Measurements from ENCODE around the gene TACC2.

The TACC2 gene

DNA sequence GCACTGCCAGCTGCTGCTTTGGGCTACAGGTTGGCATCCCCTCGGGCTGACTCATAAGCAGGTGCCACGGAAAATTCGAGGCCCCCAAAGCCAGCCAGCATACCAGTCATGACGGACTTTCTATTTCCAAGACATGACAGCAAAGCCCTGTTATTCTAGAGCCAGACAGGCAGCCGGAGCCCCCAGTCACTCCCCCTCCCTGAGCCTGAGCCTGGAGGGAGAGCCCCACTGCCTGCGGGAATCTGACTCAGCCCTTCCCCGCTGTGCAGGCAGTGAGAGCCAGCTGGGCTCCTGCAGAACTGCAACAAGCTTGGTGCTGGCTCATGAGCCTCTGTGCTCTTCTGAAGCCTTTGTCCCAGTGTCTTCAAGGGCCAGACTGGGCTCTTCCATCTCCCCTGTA lies 297.9 kb downstream of the TACC2 start:
- no peak overlapping the region for H3K27ac ChIP-seq
- H3K4me1 ChIP-seq (ENCODE audit: low read depth, poor library complexity, severe bottlenecking): no peaks in the 10 kb centered on the region
- no peak overlapping the region for H3K4me2 ChIP-seq
- no peak overlapping the region for H3K9ac ChIP-seq
- no peaks in the 10 kb centered on the region for H3K27me3 ChIP-seq (ENCODE audit: insufficient read depth, low read depth)
- no peak overlapping the region for H3K4me3 ChIP-seq (IDR thresholded peaks at IDR 0.05; ENCODE audit: insufficient read depth, low read depth, low read length)
- no peak for TF ChIP-seq CTCF (conservative IDR thresholded peaks at IDR 0.05; ENCODE audit: low read depth, low read length)
- H2AFZ ChIP-seq (ENCODE audit: low read depth): no peak overlapping the region
- H3K36me3 ChIP-seq (ENCODE audit: insufficient read depth): no peaks in the 10 kb centered on the region
- H3K79me2 ChIP-seq (ENCODE audit: insufficient read depth, low read depth): no peaks in the 10 kb centered on the region
- H4K20me1 ChIP-seq (ENCODE audit: insufficient read depth): no peaks in the 10 kb centered on the region

- Histone ChIP-seq H3K4me1 (ENCODE audit: low read depth, poor library complexity, severe bottlenecking) (no peaks in the 10 kb centered on the region), H3K27me3 (ENCODE audit: insufficient read depth, low read depth) (no peaks in the 10 kb centered on the region), H3K4me3 (IDR thresholded peaks at IDR 0.05; ENCODE audit: insufficient read depth, low read depth, low read length) (no peak overlapping the region), H3K4me2 (no peak overlapping the region), H3K36me3 (ENCODE audit: insufficient read depth) (no peaks in the 10 kb centered on the region), H3K9ac (no peak overlapping the region), H3K79me2 (ENCODE audit: insufficient read depth, low read depth) (no peaks in the 10 kb centered on the region), H3K27ac (no peak overlapping the region), H4K20me1 (ENCODE audit: insufficient read depth) (no peaks in the 10 kb centered on the region), H2AFZ (ENCODE audit: low read depth) (no peak overlapping the region)
- no peak for TF ChIP-seq CTCF (conservative IDR thresholded peaks at IDR 0.05; ENCODE audit: low read depth, low read length)
Measured at GRCh38 chr10:122287570-122287969, 298.6 kb downstream of the TACC2 start.

- no peaks in the 10 kb centered on the region for H3K79me2 ChIP-seq (ENCODE audit: insufficient read depth, low read depth)
- H3K27me3 ChIP-seq (ENCODE audit: insufficient read depth, low read depth): no peaks in the 10 kb centered on the region
- no peak for TF ChIP-seq CTCF (conservative IDR thresholded peaks at IDR 0.05; ENCODE audit: low read depth, low read length)
- no peak overlapping the region for H3K4me2 ChIP-seq
- H3K27ac ChIP-seq: no peak overlapping the region
- H3K36me3 ChIP-seq (ENCODE audit: insufficient read depth): no peaks in the 10 kb centered on the region
- no peak overlapping the region for H3K4me3 ChIP-seq (IDR thresholded peaks at IDR 0.05; ENCODE audit: insufficient read depth, low read depth, low read length)
- no peak overlapping the region for H3K9ac ChIP-seq
- H3K4me1 ChIP-seq (ENCODE audit: low read depth, poor library complexity, severe bottlenecking): no peaks in the 10 kb centered on the region
- no peak overlapping the region for H2AFZ ChIP-seq (ENCODE audit: low read depth)
- no peaks in the 10 kb centered on the region for H4K20me1 ChIP-seq (ENCODE audit: insufficient read depth)
Measured at GRCh38 chr10:122288262-122288661, 299.3 kb downstream of the TACC2 start.

DNA sequence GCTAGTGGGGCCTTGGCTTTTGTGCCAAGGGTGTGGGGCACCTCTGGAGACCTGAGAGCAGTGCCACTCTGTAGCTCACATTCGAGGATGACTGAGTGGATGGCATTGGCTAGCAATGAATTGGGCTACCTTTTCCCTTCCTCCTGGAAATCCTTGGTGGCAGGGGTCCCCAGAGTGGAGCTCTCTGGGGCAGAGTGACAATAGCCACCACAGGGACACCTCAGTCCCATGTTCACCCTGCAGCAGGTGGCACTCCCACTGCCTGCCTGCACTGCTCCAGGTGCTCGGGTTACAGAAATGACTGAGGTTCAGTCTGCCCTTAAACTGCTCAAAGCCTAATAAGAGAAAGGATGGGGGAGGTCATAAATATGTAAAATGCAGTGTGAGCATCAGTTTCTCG lies 300.0 kb downstream of the TACC2 start:
- no peak overlapping the region for H3K9ac ChIP-seq
- H3K79me2 ChIP-seq (ENCODE audit: insufficient read depth, low read depth): no peaks in the 10 kb centered on the region
- H3K4me1 ChIP-seq (ENCODE audit: low read depth, poor library complexity, severe bottlenecking): no peaks in the 10 kb centered on the region
- H3K4me2 ChIP-seq: no peak overlapping the region
- no peaks in the 10 kb centered on the region for H4K20me1 ChIP-seq (ENCODE audit: insufficient read depth)
- H3K27ac ChIP-seq: no peak overlapping the region
- H2AFZ ChIP-seq (ENCODE audit: low read depth): no peak overlapping the region
- no peak for TF ChIP-seq CTCF (conservative IDR thresholded peaks at IDR 0.05; ENCODE audit: low read depth, low read length)
- H3K4me3 ChIP-seq (IDR thresholded peaks at IDR 0.05; ENCODE audit: insufficient read depth, low read depth, low read length): no peak overlapping the region
- no peaks in the 10 kb centered on the region for H3K36me3 ChIP-seq (ENCODE audit: insufficient read depth)
- no peaks in the 10 kb centered on the region for H3K27me3 ChIP-seq (ENCODE audit: insufficient read depth, low read depth)

GRCh38 chr10:122290334-122290733 lies 301.4 kb downstream of the TACC2 start:
- H3K4me2 ChIP-seq: no peak overlapping the region
- H2AFZ ChIP-seq (ENCODE audit: low read depth): no peak overlapping the region
- H3K4me3 ChIP-seq (IDR thresholded peaks at IDR 0.05; ENCODE audit: insufficient read depth, low read depth, low read length): no peak overlapping the region
- no peak for TF ChIP-seq CTCF (conservative IDR thresholded peaks at IDR 0.05; ENCODE audit: low read depth, low read length)
- H3K4me1 ChIP-seq (ENCODE audit: low read depth, poor library complexity, severe bottlenecking): no peaks in the 10 kb centered on the region
- no peak overlapping the region for H3K27ac ChIP-seq
- H3K9ac ChIP-seq: no peak overlapping the region
- no peaks in the 10 kb centered on the region for H3K27me3 ChIP-seq (ENCODE audit: insufficient read depth, low read depth)
- H4K20me1 ChIP-seq (ENCODE audit: insufficient read depth): no peaks in the 10 kb centered on the region
- no peaks in the 10 kb centered on the region for H3K79me2 ChIP-seq (ENCODE audit: insufficient read depth, low read depth)
- H3K36me3 ChIP-seq (ENCODE audit: insufficient read depth): no peaks in the 10 kb centered on the region
